Brain microvascular endothelial cell (primary cell): Measurements from ENCODE around the gene RFTN1.
A peak's percentile ranks its signal among the peaks of the same experiment; 100 is the strongest.

Source experiments
- DNase-seq: peaks from one replicate; pipeline ENCODE4 v3.0.0-alpha.2; 2020
- H3K27ac ChIP-seq: fragments of 250-450 bp; sonication (Bioruptor Pico); 2 replicates; pipeline ENCODE4 v1.5.1; 2020; ENCODE audit warnings: mild to moderate bottlenecking, moderate library complexity
- H3K27me3 ChIP-seq: fragments of 250-450 bp; sonication (Bioruptor Pico); replicated peaks from 2 replicates; pipeline ENCODE4 v1.5.1; 2020; ENCODE audit warnings: mild to moderate bottlenecking
- H3K36me3 ChIP-seq: fragments of 250-450 bp; sonication (Bioruptor Pico); replicated peaks from 2 replicates; pipeline ENCODE4 v1.5.1; 2020; ENCODE audit warnings: mild to moderate bottlenecking
- H3K4me3 ChIP-seq: 2 replicates; pipeline ENCODE4 v1.5.1; 2011; ENCODE audit warnings: low read depth, mild to moderate bottlenecking, control low read depth, low read length, moderate library complexity
- CTCF ChIP-seq: IDR thresholded peaks from 2 replicates; pipeline ENCODE4 v1.5.1; 2011; ENCODE audit warnings: low read depth, mild to moderate bottlenecking, moderate library complexity, low read length, control low read depth, inconsistent platforms; ENCODE audit errors: missing control alignments
- in situ Hi-C: cut with HindIII; loops from 2 replicates; pipeline ENCODE4 v1.10.0; 2017; ENCODE audit warnings: low sequenced_read_pairs, low pct_ligation_motif_present

The RFTN1 gene

GRCh38 chr3:16425398-16426028 is 88.0 kb downstream of the RFTN1 start:
- no peak overlapping the region for H3K4me3 ChIP-seq
- H3K27ac ChIP-seq = no peak overlapping the region
- no peaks in the 10 kb centered on the region for H3K36me3 ChIP-seq
- DNase-seq = no peak
- in situ Hi-C loops = no loop called here
- no peak for TF ChIP-seq CTCF
- H3K27me3 ChIP-seq = no peaks in the 10 kb centered on the region

GRCh38 chr3:16423947-16424673 is 89.4 kb downstream of the RFTN1 start:
- no peak for TF ChIP-seq CTCF
- Histone ChIP-seq H3K36me3 (no peaks in the 10 kb centered on the region), H3K4me3 (no peak overlapping the region), H3K27ac (no peak overlapping the region), H3K27me3 (no peaks in the 10 kb centered on the region)
- in situ Hi-C loops = no loop called here
- no peak for DNase-seq

- no peak overlapping the region for H3K27ac ChIP-seq
- no peak for TF ChIP-seq CTCF
- no peaks in the 10 kb centered on the region for H3K27me3 ChIP-seq
- no peak overlapping the region for H3K4me3 ChIP-seq
- no peak for DNase-seq
- no peaks in the 10 kb centered on the region for H3K36me3 ChIP-seq
- in situ Hi-C loops = no loop called here
Observed at GRCh38 chr3:16423298-16423697, 90.2 kb downstream of the RFTN1 start.

- no peaks in the 10 kb centered on the region for H3K36me3 ChIP-seq
- H3K27ac ChIP-seq = peak overlapping the region; percentile 20
- TF ChIP-seq CTCF = no peak
- in situ Hi-C loops = no loop called here
- DNase-seq = peak; percentile 56
- H3K4me3 ChIP-seq = no peak overlapping the region
- H3K27me3 ChIP-seq = no peaks in the 10 kb centered on the region
Observed at GRCh38 chr3:16419640-16420241, 93.8 kb downstream of the RFTN1 start.

- no peak overlapping the region for H3K27ac ChIP-seq
Observed at GRCh38 chr3:16417945-16418739, 95.4 kb downstream of the RFTN1 start.

More at GRCh38 chr3:16417945-16418739, 95.4 kb downstream of the RFTN1 start:
- Histone ChIP-seq H3K4me3 (no peak overlapping the region), H3K36me3 (no peaks in the 10 kb centered on the region), H3K27me3 (no peaks in the 10 kb centered on the region)
- in situ Hi-C loops = no loop called here
- no peak for TF ChIP-seq CTCF
- no peak for DNase-seq
